Progenitor cell of endocrine pancreas (in vitro differentiated cells): ENCODE results near the gene RBFOX1. TPM values are rescaled to one million over a fixed set of nuclear protein-coding genes. Genes with fewer than 3 reads are reported as not detected.

Experiments used
- DNase-seq: peaks from one replicate; pipeline ENCODE4 v3.0.0; 2021; ENCODE audit warnings: low spot score; ENCODE audit not compliant: unreplicated experiment
- H3K27ac Mint-ChIP-seq: 2 replicates; pipeline ENCODE4 v1.8.0; 2021; ENCODE audit warnings: mild to moderate bottlenecking, moderate library complexity, mixed read lengths
- H3K27me3 Mint-ChIP-seq: 2 replicates; pipeline ENCODE4 v1.8.0; 2021; ENCODE audit warnings: mixed read lengths
- H3K36me3 Mint-ChIP-seq: 2 replicates; pipeline ENCODE4 v1.8.0; 2022; ENCODE audit warnings: mixed read lengths; ENCODE audit not compliant: insufficient read depth
- H3K4me1 Mint-ChIP-seq: 2 replicates; pipeline ENCODE4 v1.8.0; 2021; ENCODE audit warnings: low read depth, mixed read lengths
- H3K4me3 Mint-ChIP-seq: 2 replicates; pipeline ENCODE4 v1.8.0; 2021; ENCODE audit warnings: low read depth, mild to moderate bottlenecking, moderate library complexity, mixed read lengths
- H3K9me3 Mint-ChIP-seq: 2 replicates; pipeline ENCODE4 v1.8.0; 2021; ENCODE audit warnings: low read depth, mixed read lengths
- total RNA-seq: library from RNA; stranded (reverse); gene quantifications from 2 replicates; pipeline ENCODE4 v1.2.1, GENCODE V29; 2021
- TF ChIP-seq, protein P1 (sequence below): fragments of 200-600 bp; sonication (generic); IDR thresholded peaks from one replicate; pipeline ENCODE4 v1.5.0; 2021; ENCODE audit warnings: antibody characterized with exemption, mild to moderate bottlenecking; ENCODE audit not compliant: unreplicated experiment

Gene RBFOX1
- total RNA-seq, 1 donor from 2014 or later: 0.29 TPM

- TF ChIP-seq, protein P1, sequence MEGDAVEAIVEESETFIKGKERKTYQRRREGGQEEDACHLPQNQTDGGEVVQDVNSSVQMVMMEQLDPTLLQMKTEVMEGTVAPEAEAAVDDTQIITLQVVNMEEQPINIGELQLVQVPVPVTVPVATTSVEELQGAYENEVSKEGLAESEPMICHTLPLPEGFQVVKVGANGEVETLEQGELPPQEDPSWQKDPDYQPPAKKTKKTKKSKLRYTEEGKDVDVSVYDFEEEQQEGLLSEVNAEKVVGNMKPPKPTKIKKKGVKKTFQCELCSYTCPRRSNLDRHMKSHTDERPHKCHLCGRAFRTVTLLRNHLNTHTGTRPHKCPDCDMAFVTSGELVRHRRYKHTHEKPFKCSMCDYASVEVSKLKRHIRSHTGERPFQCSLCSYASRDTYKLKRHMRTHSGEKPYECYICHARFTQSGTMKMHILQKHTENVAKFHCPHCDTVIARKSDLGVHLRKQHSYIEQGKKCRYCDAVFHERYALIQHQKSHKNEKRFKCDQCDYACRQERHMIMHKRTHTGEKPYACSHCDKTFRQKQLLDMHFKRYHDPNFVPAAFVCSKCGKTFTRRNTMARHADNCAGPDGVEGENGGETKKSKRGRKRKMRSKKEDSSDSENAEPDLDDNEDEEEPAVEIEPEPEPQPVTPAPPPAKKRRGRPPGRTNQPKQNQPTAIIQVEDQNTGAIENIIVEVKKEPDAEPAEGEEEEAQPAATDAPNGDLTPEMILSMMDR: no peak
- Mint-ChIP-seq H3K4me3 (no peak overlapping the region), H3K4me1 (peaks cover 5% of the 10 kb centered on the region), H3K27me3 (no peaks in the 10 kb centered on the region), H3K36me3 (no peaks in the 10 kb centered on the region), H3K27ac (no peak overlapping the region), H3K9me3 (no peaks in the 10 kb centered on the region)
- DNase-seq: no peak
These were observed 43.6 kb downstream of the RBFOX1 start for GRCh38 chr16:7376227-7376626.

DNA sequence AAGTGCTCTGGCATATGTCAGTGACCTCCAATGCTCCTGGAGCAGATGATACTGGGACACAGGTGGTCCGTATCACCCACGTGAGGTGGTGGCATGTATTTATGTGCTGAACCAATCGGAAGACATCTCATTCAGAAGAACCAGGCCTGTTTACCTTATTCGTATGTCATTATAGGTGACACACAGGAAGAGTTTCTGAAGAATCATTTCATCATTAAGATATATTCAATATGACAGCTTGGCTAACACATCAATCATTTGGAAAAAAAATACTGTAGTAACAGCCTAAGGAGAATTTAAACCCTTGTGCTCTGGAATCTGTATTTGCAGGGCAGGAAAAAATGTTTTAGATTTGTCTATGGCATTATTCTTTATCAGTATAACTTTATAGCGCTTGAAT lies 44.6 kb downstream of the RBFOX1 start:
- DNase-seq: no peak
- peaks cover 5% of the 10 kb centered on the region for H3K4me1 Mint-ChIP-seq
- no peak overlapping the region for H3K4me3 Mint-ChIP-seq
- H3K27me3 Mint-ChIP-seq: no peaks in the 10 kb centered on the region
- no peaks in the 10 kb centered on the region for H3K36me3 Mint-ChIP-seq
- no peaks in the 10 kb centered on the region for H3K9me3 Mint-ChIP-seq
- TF ChIP-seq, protein P1: no peak
- no peak overlapping the region for H3K27ac Mint-ChIP-seq

DNA sequence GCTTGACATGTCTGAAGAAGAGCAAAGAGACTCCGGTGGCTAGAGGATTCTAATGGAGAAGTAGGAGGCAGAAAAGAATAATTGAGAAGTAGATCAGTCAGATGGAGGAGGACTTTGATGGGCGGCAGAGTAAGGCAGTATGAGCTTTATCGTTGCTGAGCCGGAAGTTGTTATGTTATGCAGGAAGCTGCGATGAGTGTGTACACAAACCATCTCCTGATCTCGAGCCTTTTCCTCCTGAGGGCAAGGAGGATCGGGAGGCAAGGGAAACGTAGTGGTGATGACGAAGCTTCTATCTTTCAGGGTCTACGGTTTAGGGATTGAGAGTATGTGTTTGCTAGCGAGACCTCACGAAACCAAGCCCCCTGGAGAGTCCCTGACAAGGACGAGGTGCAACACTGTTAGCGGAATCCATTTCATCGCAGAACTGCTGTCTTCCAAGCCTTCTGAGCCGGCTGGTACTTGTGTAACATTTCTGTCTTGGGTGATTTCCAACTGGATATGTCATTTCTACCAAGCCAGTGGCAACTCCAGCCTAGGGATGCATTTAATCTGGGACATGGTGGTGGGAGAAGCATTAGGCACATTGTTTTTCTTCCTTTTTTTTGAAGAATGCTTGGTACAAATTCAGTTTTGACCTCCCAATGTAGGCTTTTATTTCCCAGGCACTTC lies 45.5 kb downstream of the RBFOX1 start:
- TF ChIP-seq, protein P1: no peak
- H3K27me3 Mint-ChIP-seq: no peaks in the 10 kb centered on the region
- peaks cover 5% of the 10 kb centered on the region for H3K4me1 Mint-ChIP-seq
- H3K36me3 Mint-ChIP-seq: no peaks in the 10 kb centered on the region
- no peaks in the 10 kb centered on the region for H3K9me3 Mint-ChIP-seq
- H3K27ac Mint-ChIP-seq: no peak overlapping the region
- DNase-seq: no peak
- H3K4me3 Mint-ChIP-seq: no peak overlapping the region

GRCh38 chr16:7380441-7380840 lies 47.8 kb downstream of the RBFOX1 start:
- Mint-ChIP-seq H3K4me1 (no peaks in the 10 kb centered on the region), H3K27me3 (no peaks in the 10 kb centered on the region), H3K9me3 (peaks cover 4% of the 10 kb centered on the region), H3K36me3 (no peaks in the 10 kb centered on the region), H3K27ac (no peak overlapping the region), H3K4me3 (no peak overlapping the region)
- TF ChIP-seq, protein P1: no peak
- DNase-seq: no peak

DNA sequence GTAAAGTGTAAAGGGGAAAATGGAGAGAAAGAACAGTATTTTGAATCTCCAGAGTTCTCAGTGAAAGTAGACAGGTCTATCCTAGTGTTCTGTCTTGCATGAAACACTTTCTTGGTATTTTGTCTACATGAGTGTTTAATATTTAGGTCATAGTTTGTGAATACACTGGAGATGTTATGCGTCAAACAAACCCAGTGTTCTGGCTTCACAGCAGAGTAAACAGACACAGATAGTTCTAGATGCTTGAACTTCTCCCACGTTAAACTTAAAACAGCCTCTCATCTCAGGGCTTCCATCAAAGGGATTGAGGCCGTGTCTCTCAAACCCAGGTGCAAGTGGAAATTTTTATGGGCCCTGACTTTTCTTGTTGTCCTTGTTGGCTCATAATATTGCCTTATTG lies 48.3 kb downstream of the RBFOX1 start:
- Mint-ChIP-seq H3K4me1 (no peaks in the 10 kb centered on the region), H3K36me3 (no peaks in the 10 kb centered on the region), H3K4me3 (no peak overlapping the region), H3K27me3 (no peaks in the 10 kb centered on the region), H3K9me3 (peaks cover 4% of the 10 kb centered on the region), H3K27ac (no peak overlapping the region)
- TF ChIP-seq, protein P1: no peak
- no peak for DNase-seq
